IMR-90 (cell line): Measurements from ENCODE around the gene GRID1. TPM values are rescaled to one million over a fixed set of nuclear protein-coding genes. Genes with fewer than 3 reads are reported as not detected.

Experiments
- ATAC-seq: fragments of 200-7000 bp; cut with Tn5 transposase; 2 replicates; pipeline ENCODE4 v1.9.1; 2020; ENCODE audit warnings: low read depth, mild to moderate bottlenecking, moderate library complexity
- BruUV-seq: library from RNA; stranded (reverse); fragments of 400-500 nt; replicated peaks from 2 replicates; lab custom pipeline; 2021; lab: Mats Ljungman, UMichigan
- CTCF ChIA-PET: fragments of 300-600 bp; formaldehyde crosslinking; extraction: SDS; loops from one replicate; lab custom pipeline; 2021; ENCODE audit warnings: antibody characterized with exemption; lab: Yijun Ruan, JAX
- POLR2A ChIA-PET: fragments of 300-600 bp; sonication (Branson Sonifier 250); formaldehyde crosslinking; loops from one replicate; lab custom pipeline; 2022; ENCODE audit warnings: antibody characterized with exemption; ENCODE audit not compliant: unreplicated experiment; lab: Charles Lee
- DNase-seq: peaks from one replicate; pipeline ENCODE4 v3.0.0; 2013
- H2AFZ ChIP-seq: replicated peaks from 2 replicates; pipeline ENCODE3; 2013; ENCODE audit warnings: low read length, mild to moderate bottlenecking; ENCODE audit not compliant: poor library complexity
- H2AK5ac ChIP-seq: 2 replicates; pipeline ENCODE4 v1.6.1; 2013; ENCODE audit warnings: low read depth, low read length, inconsistent platforms
- H2AK9ac ChIP-seq: replicated peaks from 2 replicates; pipeline ENCODE3; 2013; ENCODE audit warnings: mild to moderate bottlenecking, low read depth, low read length, moderate library complexity; ENCODE audit not compliant: poor library complexity
- H2BK120ac ChIP-seq: 2 replicates; pipeline ENCODE4 v1.6.1; 2013; ENCODE audit warnings: low read depth, low read length, inconsistent platforms
- H2BK15ac ChIP-seq: 3 replicates; pipeline ENCODE4 v1.6.1; 2013; ENCODE audit warnings: low read depth, low read length, inconsistent platforms
- H2BK20ac ChIP-seq: 2 replicates; pipeline ENCODE4 v1.6.1; 2013; ENCODE audit warnings: low read depth, mild to moderate bottlenecking, inconsistent platforms, low read length, moderate library complexity
- H2BK5ac ChIP-seq: 2 replicates; pipeline ENCODE4 v1.6.1; 2013; ENCODE audit warnings: mild to moderate bottlenecking, low read depth, low read length, inconsistent platforms; ENCODE audit not compliant: poor library complexity, severe bottlenecking
- H3K14ac ChIP-seq: replicated peaks from 2 replicates; pipeline ENCODE4 v1.6.1; 2013; ENCODE audit warnings: low read depth, low read length, inconsistent platforms
- H3K18ac ChIP-seq: 2 replicates; pipeline ENCODE4 v1.6.1; 2013; ENCODE audit warnings: low read depth, low read length, control low read depth
- H3K23ac ChIP-seq: 2 replicates; pipeline ENCODE4 v1.6.1; 2013; ENCODE audit warnings: low read depth, low read length, inconsistent platforms
- H3K27ac ChIP-seq: 2 replicates; pipeline ENCODE4 v1.5.1; 2013; ENCODE audit warnings: mild to moderate bottlenecking, control low read depth, low read length; ENCODE audit not compliant: insufficient read depth
- H3K27me3 ChIP-seq: 2 replicates; pipeline ENCODE4 v1.6.1; 2013; ENCODE audit warnings: low read length; ENCODE audit not compliant: control insufficient read depth, insufficient read depth
- H3K36me3 ChIP-seq: 2 replicates; pipeline ENCODE4 v1.6.1; 2013; ENCODE audit warnings: low read length, mixed read lengths; ENCODE audit not compliant: control insufficient read depth, insufficient read depth
- H3K4ac ChIP-seq: 2 replicates; pipeline ENCODE4 v1.6.1; 2013; ENCODE audit warnings: low read depth, low read length, inconsistent platforms
- H3K4me1 ChIP-seq: 2 replicates; pipeline ENCODE4 v1.6.1; 2013; ENCODE audit warnings: low read length, mixed read lengths; ENCODE audit not compliant: control insufficient read depth, insufficient read depth
- H3K4me2 ChIP-seq: 2 replicates; pipeline ENCODE4 v1.6.1; 2013; ENCODE audit warnings: low read depth, mild to moderate bottlenecking, control low read depth, low read length, moderate library complexity
- H3K4me3 ChIP-seq: 2 replicates; pipeline ENCODE4 v1.5.1; 2013; ENCODE audit warnings: low read depth, mild to moderate bottlenecking, control low read depth, low read length, moderate library complexity; ENCODE audit not compliant: insufficient read depth
- H3K56ac ChIP-seq: 2 replicates; pipeline ENCODE4 v1.6.1; 2013; ENCODE audit warnings: low read length, inconsistent platforms; ENCODE audit not compliant: insufficient read depth; ENCODE audit errors: extremely low read depth
- H3K79me1 ChIP-seq, 2 experiments: 2 replicates each; pipeline ENCODE4 v1.6.1; 2013; ENCODE audit warnings: low read length in 2 of 2, inconsistent platforms in 1 of 2, low read depth in 1 of 2
- H3K9ac ChIP-seq: 2 replicates; pipeline ENCODE4 v1.6.1; 2013; ENCODE audit warnings: low read depth, low read length, control low read depth
- H3K9me1 ChIP-seq: 2 replicates; pipeline ENCODE4 v1.6.1; 2013; ENCODE audit warnings: low read length, inconsistent platforms; ENCODE audit not compliant: insufficient read depth
- H3K9me3 ChIP-seq: 2 replicates; pipeline ENCODE4 v1.6.1; 2013; ENCODE audit warnings: low read length; ENCODE audit not compliant: control insufficient read depth, insufficient read depth
- H4K20me1 ChIP-seq: 2 replicates; pipeline ENCODE4 v1.6.1; 2013; ENCODE audit warnings: low read length, inconsistent platforms; ENCODE audit not compliant: insufficient read depth
- H4K5ac ChIP-seq: 2 replicates; pipeline ENCODE4 v1.6.1; 2013; ENCODE audit warnings: mild to moderate bottlenecking, low read depth, low read length, control low read depth
- H4K8ac ChIP-seq, 2 experiments: 2 replicates each; pipeline ENCODE4 v1.6.1; 2013; ENCODE audit warnings: low read depth in 2 of 2, low read length in 2 of 2, control low read depth in 1 of 2, inconsistent platforms in 1 of 2
- H4K91ac ChIP-seq: 2 replicates; pipeline ENCODE4 v1.6.1; 2013; ENCODE audit warnings: low read depth, low read length, inconsistent platforms; ENCODE audit not compliant: insufficient read depth
- BHLHE40 ChIP-seq: fragments of 150-350 bp; IDR thresholded peaks from 2 replicates; pipeline ENCODE4 v1.6.1; 2016; ENCODE audit warnings: mild to moderate bottlenecking, low read depth, low read length
- RAD21 ChIP-seq: IDR thresholded peaks from 2 replicates; pipeline ENCODE4 v1.6.1; 2012; ENCODE audit warnings: low read length, improper control_type of control experiment
- WGBS, 2 experiments: methylation state at CpG; one replicate each; pipeline versions ENCODE4 v1.1.5 to v1.1.7; 2013; ENCODE audit warnings: missing lambda C conversion rate in 2 of 2; ENCODE audit not compliant: insufficient read length in 1 of 2; ENCODE audit errors: extremely low coverage in 2 of 2; 5-methylcytosine and 5-hydroxymethylcytosine counted together
- dilution Hi-C: fragments of 300-500 bp; cut with HindIII; formaldehyde crosslinking; loops from one replicate; pipeline ENCODE4 v1.14.3; 2018; ENCODE audit warnings: low sequenced_read_pairs; ENCODE audit not compliant: unreplicated experiment
- in situ Hi-C: fragments of 300-500 bp; cut with MboI; formaldehyde crosslinking; loops from 3 replicates; pipeline ENCODE4 v1.14.3; 2019; ENCODE audit warnings: low sequenced_read_pairs, inconsistent platforms, mixed read lengths
- intact Hi-C: fragments of 100-400 bp; cut with micrococcal nuclease; formaldehyde crosslinking; loops from 2 replicates; pipeline ENCODE4 v1.10.0; 2022
- polyA plus RNA-seq, 3 experiments: library from polyadenylated mRNA; depleted of rRNA; stranded (reverse); fragments of >200 nt; gene quantifications; 2 replicates each; pipeline ENCODE4 v1.2.3, GENCODE V29; 2012; ENCODE audit warnings: low replicate concordance in 1 of 3
- total RNA-seq: library from RNA; depleted of rRNA; stranded (reverse); fragments of >200 nt; gene quantifications from 2 replicates; pipeline ENCODE4 v1.2.3, GENCODE V29; 2012

The GRID1 gene
- total and polyA plus RNA-seq, 2 of the 4 experiments (the other 2 are of a cell fraction): not detected

GRCh38 chr10:86179153-86179524 is 187.5 kb downstream of the GRID1 start:
- no peak overlapping the region for H3K4me2 ChIP-seq
- H3K9me3 ChIP-seq: no peaks in the 10 kb centered on the region
- H3K18ac ChIP-seq: no peak overlapping the region
- no peak overlapping the region for H2AK9ac ChIP-seq
- H2BK120ac ChIP-seq: no peak overlapping the region
- H3K27ac ChIP-seq: no peak overlapping the region
- H3K36me3 ChIP-seq: no peaks in the 10 kb centered on the region
- ATAC-seq: no peak
- H3K79me1 ChIP-seq: no peaks in the 10 kb centered on the region
- H2BK5ac ChIP-seq: no peak overlapping the region
- H3K27me3 ChIP-seq: no peaks in the 10 kb centered on the region
- dilution Hi-C loops: no loop called here
- H4K20me1 ChIP-seq: no peaks in the 10 kb centered on the region
- WGBS, 2 experiments: 9% methylated on average over 3 of the region's 6 CpGs; no CpG with 5 or more reads in 1 of the 2 experiments
- H3K9ac ChIP-seq: no peak overlapping the region
- H2AFZ ChIP-seq: no peak overlapping the region
- no peak for TF ChIP-seq BHLHE40
- TF ChIP-seq RAD21: no peak
- H3K4me3 ChIP-seq: no peak overlapping the region
- H3K56ac ChIP-seq: no peak overlapping the region
- H3K23ac ChIP-seq: no peak overlapping the region
- in situ Hi-C loops: loop anchor here (25.0 kb wide), 1 partner anchor 408 kb away; no protein-coding TSS in a partner anchor
- no peak overlapping the region for H2AK5ac ChIP-seq
- H4K91ac ChIP-seq: no peak overlapping the region
- no peak overlapping the region for H2BK15ac ChIP-seq
- no peak overlapping the region for H2BK20ac ChIP-seq
- H3K4ac ChIP-seq: no peak overlapping the region
- no peaks in the 10 kb centered on the region for H3K9me1 ChIP-seq
- no TSS peak for BruUV-seq
- H4K8ac ChIP-seq: no peak overlapping the region
- no peak overlapping the region for H4K5ac ChIP-seq
- no peak for DNase-seq
- no peaks in the 10 kb centered on the region for H3K4me1 ChIP-seq
- POLR2A ChIA-PET: no interaction called here
- intact Hi-C loops: loop anchor here (5.0 kb wide), 1 partner anchor 198 kb away; no protein-coding TSS in a partner anchor
- CTCF ChIA-PET: no interaction called here
- H3K14ac ChIP-seq: no peak overlapping the region
